ENCODE data around the gene NTN3.
A peak's percentile ranks its signal among the peaks of the same experiment; 100 is the strongest.

The NTN3 gene

DNA sequence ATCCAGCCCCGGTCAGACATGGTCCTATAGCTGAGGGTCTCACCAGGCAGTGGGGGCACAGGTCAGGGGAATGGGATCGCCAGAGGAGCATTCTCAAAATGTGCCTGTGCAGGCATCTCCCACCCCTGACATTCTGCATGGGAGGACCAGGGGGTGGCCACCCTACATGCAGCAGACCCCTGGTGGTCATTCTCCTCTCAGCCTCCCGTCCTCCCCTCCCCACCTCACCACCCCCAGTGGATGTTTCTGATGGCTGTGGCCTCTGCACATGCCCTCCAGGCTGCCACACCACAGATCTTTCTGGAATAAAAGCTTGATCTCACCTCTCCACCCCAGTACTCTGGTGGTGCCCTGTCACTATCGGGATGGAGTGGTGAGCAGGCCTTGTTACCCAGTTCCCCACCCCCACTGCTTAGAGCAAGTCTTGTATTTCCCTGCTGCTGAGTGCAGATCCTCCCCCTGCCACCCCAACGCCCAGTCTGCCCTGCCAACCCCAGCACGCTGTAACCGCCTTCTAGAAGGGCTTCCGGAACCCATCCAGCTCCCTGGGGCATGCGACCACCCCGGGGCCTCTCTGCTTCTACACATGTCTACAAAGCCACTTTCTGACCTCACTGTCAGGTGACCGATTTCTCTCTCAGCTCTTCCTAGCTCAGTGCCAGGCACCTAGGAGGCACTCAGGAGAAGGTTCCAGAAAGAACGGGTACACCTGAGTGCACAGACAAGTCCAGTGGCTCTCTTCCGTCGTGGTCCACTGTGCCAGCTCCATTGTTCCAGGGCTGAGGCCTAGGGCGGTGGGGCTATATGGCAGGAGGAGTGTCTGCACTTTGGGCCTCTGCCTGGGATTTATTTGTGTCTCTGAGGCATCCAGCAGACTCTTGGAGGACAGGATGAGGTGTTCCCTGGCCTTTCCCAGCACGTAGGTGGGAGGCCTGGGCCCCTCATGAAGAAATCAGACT lies 13.1 kb downstream of the NTN3 start:
- DNase-seq = no peak
- H3K4me3 Mint-ChIP-seq = no peak overlapping the region
- CTCF ChIA-PET = interaction anchor here (1.4 kb wide), 1 partner anchor 17 kb away, joined by 3 read pairs; no protein-coding TSS in a partner anchor
- H3K27ac Mint-ChIP-seq = no peak overlapping the region
- no peaks in the 10 kb centered on the region for H3K9me3 Mint-ChIP-seq
- peaks cover 20% of the 10 kb centered on the region for H3K4me1 Mint-ChIP-seq
- H3K27me3 Mint-ChIP-seq = peaks cover 7% of the 10 kb centered on the region
- H3K36me3 Mint-ChIP-seq = no peaks in the 10 kb centered on the region

DNA sequence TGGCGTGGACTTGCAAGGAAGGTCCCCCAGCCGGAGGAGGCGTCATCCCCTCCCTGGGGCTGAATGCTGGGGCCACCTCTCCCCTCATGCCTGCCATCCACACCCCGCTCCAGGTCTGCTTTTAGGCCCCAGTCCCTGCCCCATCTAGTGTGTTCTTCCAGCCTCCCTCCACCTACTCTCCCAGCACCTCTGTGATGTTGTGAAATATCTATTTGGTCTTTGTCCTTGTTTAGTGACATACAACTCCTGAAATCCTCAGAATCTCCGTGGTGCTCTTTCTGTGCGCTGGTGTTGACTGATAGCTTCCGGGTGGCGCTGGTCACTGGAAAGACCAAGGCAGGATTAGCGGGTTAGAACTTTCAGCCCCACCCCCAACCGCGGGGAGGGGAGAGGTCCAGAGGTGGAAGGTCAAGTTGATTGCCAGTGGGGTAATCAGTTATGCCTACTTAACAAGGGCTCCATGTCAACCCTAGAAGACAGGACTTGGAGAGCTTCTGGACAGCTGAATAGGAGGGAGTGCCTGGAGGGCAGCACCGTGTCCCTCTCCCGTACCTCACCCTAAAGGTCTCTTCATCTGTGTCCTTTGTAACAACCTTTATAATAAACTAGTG lies 13.9 kb downstream of the NTN3 start:
- Mint-ChIP-seq H3K4me3 (no peak overlapping the region), H3K27ac (no peak overlapping the region), H3K27me3 (peaks cover 7% of the 10 kb centered on the region), H3K4me1 (peaks cover 20% of the 10 kb centered on the region), H3K9me3 (no peaks in the 10 kb centered on the region), H3K36me3 (no peaks in the 10 kb centered on the region)
- CTCF ChIA-PET = interaction anchor here (1.4 kb wide), 1 partner anchor 16 kb away, joined by 3 read pairs; no protein-coding TSS in a partner anchor
- DNase-seq = no peak

DNA sequence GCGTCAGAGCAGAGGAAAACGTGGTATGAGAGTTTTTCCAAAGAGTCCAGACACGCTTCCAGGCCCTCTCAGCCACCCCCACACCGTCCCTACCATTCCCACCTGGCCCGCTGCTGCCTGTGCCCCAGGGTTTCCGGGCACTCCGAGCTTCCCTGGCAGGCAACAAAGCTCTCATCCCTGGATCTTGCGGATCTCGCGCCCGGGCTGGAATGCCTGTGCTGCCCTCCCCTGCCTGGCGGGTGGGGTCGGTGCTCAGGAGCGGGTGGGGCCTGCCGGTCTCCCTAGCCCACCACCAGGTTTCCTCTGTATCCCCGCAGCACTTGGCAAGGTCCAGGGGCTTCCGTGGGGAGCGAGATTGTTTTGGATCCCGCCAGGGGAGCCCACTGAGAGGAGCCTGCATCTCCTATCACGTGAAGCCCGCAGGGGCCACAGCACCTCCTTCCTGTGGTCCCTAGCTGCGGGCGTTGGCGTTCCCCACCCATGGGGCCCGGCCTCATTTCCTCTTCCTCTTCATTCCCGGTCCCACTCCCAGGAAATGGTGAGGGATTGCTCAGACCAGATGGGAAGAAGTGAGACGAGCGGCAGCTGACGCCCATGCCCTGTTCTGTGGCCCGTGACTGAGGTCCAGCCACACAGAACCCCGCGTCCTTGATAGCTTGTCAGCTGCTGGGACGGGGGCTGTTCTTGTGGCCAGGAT lies 14.9 kb downstream of the NTN3 start:
- CTCF ChIA-PET = interaction anchor here (1.1 to 1.7 kb wide), 5 partner anchors 9 to 291 kb away, joined by 3 to 12 read pairs (median 5); no protein-coding TSS in a partner anchor
- no peak overlapping the region for H3K27ac Mint-ChIP-seq
- no peak overlapping the region for H3K4me3 Mint-ChIP-seq

DNA sequence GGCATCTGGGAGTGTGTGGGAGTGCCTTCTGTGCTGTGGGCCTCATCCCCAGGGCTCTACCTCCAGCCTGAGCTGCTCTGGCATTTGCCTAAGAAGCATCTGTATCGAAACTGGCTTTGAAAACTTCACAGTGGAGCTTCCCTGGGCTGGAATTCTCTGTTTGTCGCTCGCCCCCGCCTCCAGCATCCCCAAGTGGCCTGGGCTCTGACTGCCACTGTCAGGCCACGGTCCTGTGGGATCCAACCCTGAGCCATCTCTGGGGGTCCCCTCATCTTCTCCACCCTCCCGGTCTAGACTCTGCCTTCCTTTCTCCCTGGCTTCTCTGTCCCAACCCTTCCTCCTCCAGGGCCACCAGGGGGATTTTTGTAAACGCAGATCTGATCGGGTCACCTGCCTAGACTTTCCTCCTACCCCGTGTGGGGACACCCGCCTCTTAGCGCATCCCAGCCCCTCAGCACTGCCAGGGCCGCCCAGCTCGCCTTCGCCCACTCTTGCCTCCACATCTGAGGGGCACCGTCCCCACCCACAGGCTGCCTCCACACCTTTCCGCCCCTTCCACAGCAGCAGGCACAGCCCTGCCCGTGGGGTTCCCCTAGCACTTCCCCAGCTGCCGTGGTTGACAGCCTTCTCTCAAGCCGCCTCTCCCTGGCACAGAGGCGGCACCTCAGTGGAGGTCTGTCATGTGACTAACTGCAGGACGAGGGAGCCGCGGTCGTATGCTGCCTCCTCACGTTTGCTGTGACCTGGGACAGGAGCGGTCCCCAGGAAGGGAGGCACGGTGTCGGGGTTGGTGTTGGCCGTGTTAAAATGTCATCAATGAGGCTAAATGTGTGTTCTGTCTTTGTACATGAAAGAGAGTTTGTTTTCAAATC lies 15.8 kb downstream of the NTN3 start:
- no peaks in the 10 kb centered on the region for H3K9me3 Mint-ChIP-seq
- H3K27ac Mint-ChIP-seq = peak overlapping the region; percentile 8
- H3K4me1 Mint-ChIP-seq = peaks cover 20% of the 10 kb centered on the region
- peak; percentile 87 for DNase-seq
- CTCF ChIA-PET = interaction anchor here (0.6 to 1.7 kb wide), 10 partner anchors 10 to 292 kb away, joined by 3 to 12 read pairs (median 4); partner anchors contain the start of genes ABCA3 and NTN3
- no peaks in the 10 kb centered on the region for H3K36me3 Mint-ChIP-seq
- peak overlapping the region; percentile 34 for H3K4me3 Mint-ChIP-seq
- H3K27me3 Mint-ChIP-seq = peaks cover 7% of the 10 kb centered on the region

More for the DNA sequence above, 14.9 kb downstream of the NTN3 start:
- Mint-ChIP-seq H3K36me3 (no peaks in the 10 kb centered on the region), H3K9me3 (no peaks in the 10 kb centered on the region), H3K4me1 (peaks cover 20% of the 10 kb centered on the region), H3K27me3 (peaks cover 7% of the 10 kb centered on the region)
- DNase-seq = no peak

DNA sequence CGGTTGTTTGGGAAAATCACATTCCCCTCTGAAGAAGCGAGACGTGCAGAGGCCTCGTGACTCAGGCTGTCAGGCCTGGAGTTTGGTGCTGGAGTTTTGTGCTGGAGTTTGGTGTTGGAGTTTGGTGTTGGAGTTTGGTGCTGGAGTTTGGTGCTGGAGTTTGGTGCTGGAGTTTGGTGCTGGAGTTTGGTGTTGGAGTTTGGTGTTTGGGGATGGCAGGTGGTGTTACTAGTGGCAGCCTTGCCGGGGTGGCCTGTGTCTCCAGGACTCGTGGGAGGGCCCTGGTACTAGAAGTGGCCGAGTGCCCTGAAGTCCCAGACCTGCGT lies 16.4 kb downstream of the NTN3 start:
- no peak for DNase-seq
- Mint-ChIP-seq H3K27me3 (peaks cover 7% of the 10 kb centered on the region), H3K27ac (peak overlapping the region; percentile 8), H3K4me1 (peaks cover 20% of the 10 kb centered on the region), H3K4me3 (peak overlapping the region; percentile 1), H3K9me3 (no peaks in the 10 kb centered on the region), H3K36me3 (no peaks in the 10 kb centered on the region)
- CTCF ChIA-PET = interaction anchor here (0.9 to 1.7 kb wide), 5 partner anchors 13 to 293 kb away, joined by 3 to 12 read pairs (median 4); partner anchors contain the start of gene ABCA3

DNA sequence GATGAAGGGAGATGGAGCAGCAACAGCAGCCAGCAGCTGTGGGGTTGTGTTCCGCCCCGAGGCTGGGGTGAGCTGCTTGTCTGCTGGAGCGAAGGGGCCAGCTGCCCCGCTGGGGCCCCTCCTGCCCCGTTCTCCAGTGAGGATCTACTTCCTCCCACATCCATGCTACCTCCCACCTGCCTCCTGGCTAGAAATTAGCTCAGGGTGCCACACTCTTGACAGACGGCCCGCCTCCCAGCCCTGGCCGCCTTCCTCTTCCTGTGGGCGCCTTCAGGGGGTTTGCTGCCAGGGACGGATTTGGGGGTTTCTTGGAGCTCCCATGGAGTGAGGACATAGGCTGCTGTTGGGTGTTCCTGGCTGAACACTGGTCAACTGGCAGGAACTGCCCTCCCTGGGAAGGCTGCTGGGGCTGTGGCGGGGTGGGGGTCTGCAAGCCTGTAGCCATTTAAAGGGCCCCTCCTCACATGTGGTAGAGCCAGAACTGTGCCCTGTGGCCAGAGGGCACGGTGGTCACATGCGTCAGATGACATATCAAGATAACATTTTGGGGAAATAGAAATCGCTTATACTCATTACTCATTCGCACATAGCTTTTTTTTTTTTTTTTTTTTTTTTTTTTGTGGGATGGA lies 16.9 kb downstream of the NTN3 start:
- DNase-seq = no peak
- CTCF ChIA-PET = interaction anchor here (0.9 to 1.6 kb wide), 4 partner anchors 13 to 293 kb away, joined by 3 to 5 read pairs (median 4); partner anchors contain the start of gene ABCA3
- no peak overlapping the region for H3K4me3 Mint-ChIP-seq

DNA sequence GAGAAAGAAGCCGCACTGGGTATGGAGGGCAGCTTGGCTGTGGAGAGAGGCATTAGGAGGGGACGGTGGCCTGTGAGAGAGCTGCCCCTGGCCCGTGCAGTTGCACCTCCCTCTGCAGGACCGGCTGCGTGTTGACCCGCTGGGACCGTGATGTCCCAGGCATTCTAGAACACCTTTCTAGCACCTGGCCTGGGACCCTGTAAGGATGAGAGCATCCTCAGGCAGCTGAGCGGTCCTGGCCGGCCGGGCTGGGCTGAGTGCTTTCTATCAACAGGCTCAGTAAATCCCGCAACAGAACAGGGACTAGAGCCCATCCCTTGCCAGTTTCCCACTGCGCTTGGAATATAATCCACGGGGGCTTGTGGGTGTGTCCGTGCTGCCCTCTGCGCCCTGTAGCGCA lies 18.5 kb downstream of the NTN3 start:
- Mint-ChIP-seq H3K4me1 (peaks cover 20% of the 10 kb centered on the region), H3K36me3 (no peaks in the 10 kb centered on the region), H3K27ac (no peak overlapping the region), H3K27me3 (peaks cover 7% of the 10 kb centered on the region), H3K9me3 (no peaks in the 10 kb centered on the region), H3K4me3 (no peak overlapping the region)
- DNase-seq = no peak
- CTCF ChIA-PET = interaction anchor here (0.6 kb wide), 1 partner anchor 335 kb away, joined by 3 read pairs; no protein-coding TSS in a partner anchor

More for the DNA sequence above, 16.9 kb downstream of the NTN3 start:
- H3K9me3 Mint-ChIP-seq = no peaks in the 10 kb centered on the region
- H3K27me3 Mint-ChIP-seq = peaks cover 7% of the 10 kb centered on the region
- peaks cover 20% of the 10 kb centered on the region for H3K4me1 Mint-ChIP-seq
- H3K36me3 Mint-ChIP-seq = no peaks in the 10 kb centered on the region
- no peak overlapping the region for H3K27ac Mint-ChIP-seq

DNA sequence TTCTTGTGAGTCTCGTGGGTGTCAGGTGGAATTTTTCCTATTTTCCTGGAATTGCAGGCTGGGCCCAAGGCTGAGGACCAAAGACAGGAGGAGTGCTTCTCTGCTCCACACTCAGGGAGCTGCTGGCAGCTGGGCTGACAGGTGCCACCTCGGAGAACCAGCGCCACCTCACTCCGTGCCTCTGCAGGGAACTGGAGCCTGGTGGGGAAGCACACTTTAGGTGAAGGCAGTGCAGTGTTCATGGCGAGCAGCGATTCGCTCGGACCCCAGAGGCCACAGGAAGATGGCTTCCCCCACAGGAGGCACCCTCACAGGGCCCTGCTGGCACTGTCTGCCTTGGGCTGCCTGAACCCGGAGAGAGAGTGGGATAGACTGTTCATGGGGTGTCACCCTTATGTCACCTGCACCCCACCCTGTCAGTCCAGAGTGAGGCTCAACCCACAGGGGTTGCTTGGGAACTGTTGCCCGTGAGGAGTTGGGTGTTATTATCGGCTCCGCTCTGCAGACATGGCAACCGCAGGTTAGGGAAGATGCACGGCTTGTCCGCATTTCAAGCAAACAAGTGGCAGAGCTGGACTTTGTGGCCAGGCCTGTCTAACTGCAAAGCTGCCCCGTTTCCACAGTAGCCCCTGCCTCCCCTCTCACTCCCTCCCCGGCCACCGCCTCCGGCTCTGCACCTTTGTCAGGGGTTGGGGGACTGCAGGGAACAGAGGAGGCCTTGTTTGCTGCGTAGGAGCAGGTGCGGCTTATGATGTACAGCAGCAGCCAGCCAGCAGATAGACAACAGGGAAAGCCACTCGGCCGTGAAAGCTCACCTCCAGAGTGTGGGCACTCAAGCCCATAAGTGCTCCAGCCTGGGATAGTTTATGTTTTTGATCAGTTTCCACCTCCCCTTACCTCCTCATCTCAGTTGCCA lies 19.4 kb downstream of the NTN3 start:
- H3K27me3 Mint-ChIP-seq = peaks cover 7% of the 10 kb centered on the region
- CTCF ChIA-PET = no interaction called here
- peak overlapping the region; percentile 49 for H3K27ac Mint-ChIP-seq
- H3K36me3 Mint-ChIP-seq = no peaks in the 10 kb centered on the region
- H3K4me1 Mint-ChIP-seq = peaks cover 18% of the 10 kb centered on the region
- no peak overlapping the region for H3K4me3 Mint-ChIP-seq
- no peaks in the 10 kb centered on the region for H3K9me3 Mint-ChIP-seq
- no peak for DNase-seq

DNA sequence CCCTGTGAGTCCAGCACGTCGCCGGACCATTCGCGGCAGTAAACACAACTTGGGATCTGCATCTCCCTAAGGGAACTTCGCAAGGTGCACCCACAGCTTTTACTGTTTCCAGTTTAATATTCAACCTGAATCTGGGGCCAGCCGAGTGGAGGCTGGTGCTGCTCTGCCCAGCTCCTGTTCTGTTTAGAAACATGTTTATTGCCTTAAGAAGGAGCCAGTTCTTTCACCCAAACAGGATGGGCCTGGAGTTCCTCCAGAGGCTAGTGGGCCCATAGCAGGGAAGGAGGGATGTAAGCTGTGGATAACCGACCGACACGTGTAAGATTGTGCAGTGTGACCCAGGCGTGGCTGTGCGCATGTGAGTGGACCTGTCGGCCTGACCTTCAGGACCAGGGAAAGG lies 21.2 kb downstream of the NTN3 start:
- H3K27me3 Mint-ChIP-seq = peaks cover 2% of the 10 kb centered on the region
- DNase-seq = no peak

DNA sequence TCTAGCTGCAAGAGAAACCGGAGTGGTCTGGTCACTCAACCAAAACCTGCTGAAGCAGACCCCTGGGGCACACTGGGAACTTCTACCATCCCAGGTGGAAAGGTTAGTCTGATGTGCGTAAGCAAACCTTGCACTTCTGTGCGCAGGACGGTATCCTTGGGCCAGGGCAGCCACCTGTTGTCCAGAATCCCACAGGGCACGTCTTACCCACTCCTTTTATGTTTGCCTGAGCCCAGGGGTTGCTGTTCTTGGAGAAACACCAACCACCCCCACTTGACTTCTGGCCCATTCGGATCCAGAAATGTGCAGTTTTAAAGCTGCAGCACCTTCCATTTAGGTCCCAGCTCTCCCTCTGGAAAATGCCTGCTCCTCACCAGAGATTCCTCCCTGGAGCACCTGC lies 22.5 kb downstream of the NTN3 start:
- Mint-ChIP-seq H3K9me3 (no peaks in the 10 kb centered on the region), H3K4me3 (no peak overlapping the region), H3K4me1 (no peaks in the 10 kb centered on the region), H3K27ac (no peak overlapping the region), H3K27me3 (no peaks in the 10 kb centered on the region), H3K36me3 (no peaks in the 10 kb centered on the region)
- DNase-seq = no peak
- CTCF ChIA-PET = interaction anchor here (1.3 kb wide), 1 partner anchor 64 kb away, joined by 3 read pairs; no protein-coding TSS in a partner anchor

More for the DNA sequence above, 21.2 kb downstream of the NTN3 start:
- H3K36me3 Mint-ChIP-seq = no peaks in the 10 kb centered on the region
- no peaks in the 10 kb centered on the region for H3K9me3 Mint-ChIP-seq
- no peak overlapping the region for H3K27ac Mint-ChIP-seq
- peaks cover 9% of the 10 kb centered on the region for H3K4me1 Mint-ChIP-seq
- CTCF ChIA-PET = interaction anchor here (2.0 kb wide), 1 partner anchor 9 kb away, joined by 6 read pairs; no protein-coding TSS in a partner anchor
- no peak overlapping the region for H3K4me3 Mint-ChIP-seq

DNA sequence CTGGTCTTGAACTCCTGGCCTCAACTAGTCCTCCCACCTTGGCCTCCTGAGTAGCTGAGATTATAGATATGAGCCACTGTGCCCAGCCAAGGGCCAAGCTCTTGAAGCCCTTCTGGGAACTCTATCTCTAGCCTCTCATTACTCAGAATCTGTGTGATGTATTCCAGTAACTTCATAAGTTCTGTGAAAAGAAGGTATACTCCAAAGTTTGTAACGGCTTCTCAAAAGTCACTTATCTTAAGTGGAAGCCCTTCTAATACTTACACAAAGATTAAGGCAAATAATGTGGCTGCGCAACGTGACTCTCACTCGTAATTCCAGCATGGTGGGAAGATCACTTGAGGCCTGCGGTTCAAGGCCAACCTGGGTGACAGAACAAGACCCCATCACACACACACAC lies 23.5 kb downstream of the NTN3 start:
- Mint-ChIP-seq H3K4me1 (no peaks in the 10 kb centered on the region), H3K9me3 (no peaks in the 10 kb centered on the region), H3K4me3 (no peak overlapping the region), H3K27ac (no peak overlapping the region), H3K36me3 (no peaks in the 10 kb centered on the region), H3K27me3 (no peaks in the 10 kb centered on the region)
- CTCF ChIA-PET = interaction anchor here (1.3 kb wide), 1 partner anchor 65 kb away, joined by 3 read pairs; no protein-coding TSS in a partner anchor
- no peak for DNase-seq

DNA sequence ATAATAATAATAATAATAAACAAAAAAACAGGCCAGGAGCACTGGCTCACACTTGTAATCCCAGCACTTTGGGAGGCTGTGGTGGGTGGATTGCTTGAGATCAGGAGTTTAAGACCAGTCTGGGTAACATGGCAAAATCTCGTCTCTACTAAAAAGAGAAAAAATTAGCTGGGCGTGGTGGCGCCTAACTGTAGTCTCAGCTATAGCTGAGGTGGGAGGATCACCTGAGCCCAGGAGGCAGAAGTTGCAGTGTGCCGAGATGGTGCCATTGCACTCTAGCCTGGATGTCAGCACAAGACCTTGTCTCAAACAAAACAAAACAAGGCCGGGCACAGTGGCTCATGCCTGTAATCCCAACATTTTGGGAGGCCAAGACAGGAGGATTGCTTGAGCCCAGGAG lies 23.9 kb downstream of the NTN3 start:
- no peak overlapping the region for H3K4me3 Mint-ChIP-seq
- H3K36me3 Mint-ChIP-seq = no peaks in the 10 kb centered on the region
- no peaks in the 10 kb centered on the region for H3K27me3 Mint-ChIP-seq
- H3K27ac Mint-ChIP-seq = no peak overlapping the region
- no peaks in the 10 kb centered on the region for H3K4me1 Mint-ChIP-seq
- CTCF ChIA-PET = interaction anchor here (1.1 kb wide), 1 partner anchor 16 kb away, joined by 4 read pairs; no protein-coding TSS in a partner anchor
- H3K9me3 Mint-ChIP-seq = no peaks in the 10 kb centered on the region
- no peak for DNase-seq
